ENCODE measurements around the gene CRKL. TPM values are rescaled to one million over a fixed set of nuclear protein-coding genes. Genes with fewer than 3 reads are reported as not detected.
"Not testable (repeated sequence)": the region's sequence is repeated elsewhere in the genome, so short reads cannot be mapped to it uniquely, and the experiment has no call there.

The CRKL gene
- total and polyA plus RNA-seq, 4 donors = 12.0 to 45.5 (median 22.6) TPM

GRCh38 chr22:20897737-20898136 is 19.5 kb upstream of the CRKL start:
- not testable (repeated sequence) for H3K4me1 ChIP-seq (ENCODE audit: control insufficient read depth in 4 of 4, insufficient read depth in 4 of 4, low read length in 3 of 4); H3K4me3 ChIP-seq (ENCODE audit: low read depth in 1 of 3, low read length in 3 of 3); H3K9ac ChIP-seq (ENCODE audit: low read depth in 1 of 2, low read length in 2 of 2); H3K36me3 ChIP-seq (ENCODE audit: control insufficient read depth in 4 of 4, insufficient read depth in 3 of 4, low read depth in 1 of 4, low read length in 3 of 4); H3K27me3 ChIP-seq (ENCODE audit: control insufficient read depth in 4 of 4, insufficient read depth in 4 of 4, low read length in 3 of 4); H3K27ac ChIP-seq (ENCODE audit: low read depth in 1 of 2, low read length in 2 of 2); H3K9me3 ChIP-seq (ENCODE audit: control insufficient read depth in 4 of 4, low read length in 3 of 4); DNase-seq (ENCODE audit: low spot score)
- WGBS = 94% methylated on average over 7 of the region's 7 CpGs

GRCh38 chr22:20899827-20900423 is 17.3 kb upstream of the CRKL start:
- H3K4me3 ChIP-seq (ENCODE audit: low read depth in 1 of 3, low read length in 3 of 3) = no peak overlapping the region
- TF ChIP-seq HNF4G (IDR thresholded peaks at IDR 0.05) = no peak
- no peak for TF ChIP-seq TAF1 (conservative IDR thresholded peaks at IDR 0.05)
- TF ChIP-seq ATF3 (IDR thresholded peaks at IDR 0.05) = no peak
- no peak for TF ChIP-seq FOXA1 (IDR thresholded peaks at IDR 0.05)
- no peak for TF ChIP-seq REST (IDR thresholded peaks at IDR 0.05)
- peak; percentile 10 to 11 for TF ChIP-seq HNF4A (conservative IDR thresholded peaks at IDR 0.05)
- TF ChIP-seq GABPA (IDR thresholded peaks at IDR 0.05 in 1 of 2, conservative IDR thresholded peaks at IDR 0.05 in 1 of 2) = no peak
- H3K27ac ChIP-seq (ENCODE audit: low read depth in 1 of 2, low read length in 2 of 2) = no peak overlapping the region
- H3K9ac ChIP-seq (ENCODE audit: low read depth in 1 of 2, low read length in 2 of 2) = no peak overlapping the region
- WGBS = 58% methylated on average over 7 of the region's 7 CpGs
- H3K4me1 ChIP-seq (ENCODE audit: control insufficient read depth in 4 of 4, insufficient read depth in 4 of 4, low read length in 3 of 4) = peaks cover 3 to 16% (median 9%) of the 10 kb centered on the region in 4 donors
- DNase-seq (ENCODE audit: low spot score) = no peak
- no peaks in the 10 kb centered on the region for H3K36me3 ChIP-seq (ENCODE audit: control insufficient read depth in 4 of 4, insufficient read depth in 3 of 4, low read depth in 1 of 4, low read length in 3 of 4)
- no peaks in the 10 kb centered on the region for H3K9me3 ChIP-seq (ENCODE audit: control insufficient read depth in 4 of 4, low read length in 3 of 4)
- H3K27me3 ChIP-seq (ENCODE audit: control insufficient read depth in 4 of 4, insufficient read depth in 4 of 4, low read length in 3 of 4) = no peaks in the 10 kb centered on the region

GRCh38 chr22:20901093-20902033 is 15.8 kb upstream of the CRKL start:
- WGBS = 92% methylated on average over 18 of the region's 18 CpGs
- not testable (repeated sequence) for H3K9ac ChIP-seq (ENCODE audit: low read depth in 1 of 2, low read length in 2 of 2)

More at GRCh38 chr22:20901093-20902033, 15.8 kb upstream of the CRKL start:
- DNase-seq (ENCODE audit: low spot score); H3K27me3 ChIP-seq (ENCODE audit: control insufficient read depth in 4 of 4, insufficient read depth in 4 of 4, low read length in 3 of 4); H3K9me3 ChIP-seq (ENCODE audit: control insufficient read depth in 4 of 4, low read length in 3 of 4); H3K27ac ChIP-seq (ENCODE audit: low read depth in 1 of 2, low read length in 2 of 2); H3K4me3 ChIP-seq (ENCODE audit: low read depth in 1 of 3, low read length in 3 of 3); H3K36me3 ChIP-seq (ENCODE audit: control insufficient read depth in 4 of 4, insufficient read depth in 3 of 4, low read depth in 1 of 4, low read length in 3 of 4): not testable (repeated sequence)
- peaks cover 3 to 21% (median 11%) of the 10 kb centered on the region in 4 donors for H3K4me1 ChIP-seq (ENCODE audit: control insufficient read depth in 4 of 4, insufficient read depth in 4 of 4, low read length in 3 of 4)

Measured in liver (tissue), 9 donors.